ENCODE measurements around the gene SPEN. TPM values are rescaled to one million over a fixed set of nuclear protein-coding genes. Genes with fewer than 3 reads are reported as not detected.

SPEN gene
- total and polyA plus RNA-seq, 2 of the 13 experiments (the other 11 are each of a cell fraction or from before 2014, with no cell fraction given) = 4.8 to 14.0 TPM

GRCh38 chr1:15975805-15976680, 128.5 kb downstream of the SPEN start, which contains the start of gene ZBTB17 (continued):
- TF ChIP-seq ZBTB44 (CRISPR knock-in tag; IDR thresholded peaks at IDR 0.05) (peak; percentile 58; the same call in 1 of the 2 replicates), ZMYM2 (CRISPR knock-in tag; IDR thresholded peaks at IDR 0.05) (no peak), SIX4 (CRISPR knock-in tag; IDR thresholded peaks at IDR 0.05) (no peak), NCOA2 (CRISPR knock-in tag; IDR thresholded peaks at IDR 0.05) (no peak), HNRNPLL (IDR thresholded peaks at IDR 0.05; ENCODE audit: low read depth, low read length, poor library complexity, severe bottlenecking) (peak; percentile 53), AGO2 (optimal IDR thresholded peaks at IDR 0.05; ENCODE audit: low read depth, low read length) (peak; percentile 57), ZNF446 (CRISPR knock-in tag; IDR thresholded peaks at IDR 0.05) (no peak), ZNF343 (CRISPR knock-in tag; IDR thresholded peaks at IDR 0.05) (no peak), ARNT2 (CRISPR knock-in tag; IDR thresholded peaks at IDR 0.05; ENCODE audit: low read depth) (no peak), PHF8 (CRISPR knock-in tag; IDR thresholded peaks at IDR 0.05) (peak; percentile 95), TP53 (CRISPR knock-in tag; conservative IDR thresholded peaks at IDR 0.05) (no peak), AHR (CRISPR knock-in tag; IDR thresholded peaks at IDR 0.05) (peak; percentile 54; the same call in 1 of the 2 replicates), TOPORS (CRISPR knock-in tag; IDR thresholded peaks at IDR 0.05) (no peak), HOXA5 (CRISPR knock-in tag; IDR thresholded peaks at IDR 0.05) (no peak)
- TF ChIP-seq, protein P1, sequence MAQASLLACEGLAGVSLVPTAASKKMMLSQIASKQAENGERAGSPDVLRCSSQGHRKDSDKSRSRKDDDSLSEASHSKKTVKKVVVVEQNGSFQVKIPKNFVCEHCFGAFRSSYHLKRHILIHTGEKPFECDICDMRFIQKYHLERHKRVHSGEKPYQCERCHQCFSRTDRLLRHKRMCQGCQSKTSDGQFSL (CRISPR knock-in tag; IDR thresholded peaks at IDR 0.05) = no peak
- TF ChIP-seq, protein P2, sequence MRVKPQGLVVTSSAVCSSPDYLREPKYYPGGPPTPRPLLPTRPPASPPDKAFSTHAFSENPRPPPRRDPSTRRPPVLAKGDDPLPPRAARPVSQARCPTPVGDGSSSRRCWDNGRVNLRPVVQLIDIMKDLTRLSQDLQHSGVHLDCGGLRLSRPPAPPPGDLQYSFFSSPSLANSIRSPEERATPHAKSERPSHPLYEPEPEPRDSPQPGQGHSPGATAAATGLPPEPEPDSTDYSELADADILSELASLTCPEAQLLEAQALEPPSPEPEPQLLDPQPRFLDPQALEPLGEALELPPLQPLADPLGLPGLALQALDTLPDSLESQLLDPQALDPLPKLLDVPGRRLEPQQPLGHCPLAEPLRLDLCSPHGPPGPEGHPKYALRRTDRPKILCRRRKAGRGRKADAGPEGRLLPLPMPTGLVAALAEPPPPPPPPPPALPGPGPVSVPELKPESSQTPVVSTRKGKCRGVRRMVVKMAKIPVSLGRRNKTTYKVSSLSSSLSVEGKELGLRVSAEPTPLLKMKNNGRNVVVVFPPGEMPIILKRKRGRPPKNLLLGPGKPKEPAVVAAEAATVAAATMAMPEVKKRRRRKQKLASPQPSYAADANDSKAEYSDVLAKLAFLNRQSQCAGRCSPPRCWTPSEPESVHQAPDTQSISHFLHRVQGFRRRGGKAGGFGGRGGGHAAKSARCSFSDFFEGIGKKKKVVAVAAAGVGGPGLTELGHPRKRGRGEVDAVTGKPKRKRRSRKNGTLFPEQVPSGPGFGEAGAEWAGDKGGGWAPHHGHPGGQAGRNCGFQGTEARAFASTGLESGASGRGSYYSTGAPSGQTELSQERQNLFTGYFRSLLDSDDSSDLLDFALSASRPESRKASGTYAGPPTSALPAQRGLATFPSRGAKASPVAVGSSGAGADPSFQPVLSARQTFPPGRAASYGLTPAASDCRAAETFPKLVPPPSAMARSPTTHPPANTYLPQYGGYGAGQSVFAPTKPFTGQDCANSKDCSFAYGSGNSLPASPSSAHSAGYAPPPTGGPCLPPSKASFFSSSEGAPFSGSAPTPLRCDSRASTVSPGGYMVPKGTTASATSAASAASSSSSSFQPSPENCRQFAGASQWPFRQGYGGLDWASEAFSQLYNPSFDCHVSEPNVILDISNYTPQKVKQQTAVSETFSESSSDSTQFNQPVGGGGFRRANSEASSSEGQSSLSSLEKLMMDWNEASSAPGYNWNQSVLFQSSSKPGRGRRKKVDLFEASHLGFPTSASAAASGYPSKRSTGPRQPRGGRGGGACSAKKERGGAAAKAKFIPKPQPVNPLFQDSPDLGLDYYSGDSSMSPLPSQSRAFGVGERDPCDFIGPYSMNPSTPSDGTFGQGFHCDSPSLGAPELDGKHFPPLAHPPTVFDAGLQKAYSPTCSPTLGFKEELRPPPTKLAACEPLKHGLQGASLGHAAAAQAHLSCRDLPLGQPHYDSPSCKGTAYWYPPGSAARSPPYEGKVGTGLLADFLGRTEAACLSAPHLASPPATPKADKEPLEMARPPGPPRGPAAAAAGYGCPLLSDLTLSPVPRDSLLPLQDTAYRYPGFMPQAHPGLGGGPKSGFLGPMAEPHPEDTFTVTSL (CRISPR knock-in tag; IDR thresholded peaks at IDR 0.05; ENCODE audit: borderline replicate concordance) = no peak
- TF ChIP-seq, protein P3, sequence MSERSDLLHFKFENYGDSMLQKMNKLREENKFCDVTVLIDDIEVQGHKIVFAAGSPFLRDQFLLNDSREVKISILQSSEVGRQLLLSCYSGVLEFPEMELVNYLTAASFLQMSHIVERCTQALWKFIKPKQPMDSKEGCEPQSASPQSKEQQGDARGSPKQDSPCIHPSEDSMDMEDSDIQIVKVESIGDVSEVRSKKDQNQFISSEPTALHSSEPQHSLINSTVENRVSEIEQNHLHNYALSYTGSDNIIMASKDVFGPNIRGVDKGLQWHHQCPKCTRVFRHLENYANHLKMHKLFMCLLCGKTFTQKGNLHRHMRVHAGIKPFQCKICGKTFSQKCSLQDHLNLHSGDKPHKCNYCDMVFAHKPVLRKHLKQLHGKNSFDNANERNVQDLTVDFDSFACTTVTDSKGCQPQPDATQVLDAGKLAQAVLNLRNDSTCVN (CRISPR knock-in tag; IDR thresholded peaks at IDR 0.05; ENCODE audit: borderline replicate concordance) = no peak
- TF ChIP-seq, protein P4, sequence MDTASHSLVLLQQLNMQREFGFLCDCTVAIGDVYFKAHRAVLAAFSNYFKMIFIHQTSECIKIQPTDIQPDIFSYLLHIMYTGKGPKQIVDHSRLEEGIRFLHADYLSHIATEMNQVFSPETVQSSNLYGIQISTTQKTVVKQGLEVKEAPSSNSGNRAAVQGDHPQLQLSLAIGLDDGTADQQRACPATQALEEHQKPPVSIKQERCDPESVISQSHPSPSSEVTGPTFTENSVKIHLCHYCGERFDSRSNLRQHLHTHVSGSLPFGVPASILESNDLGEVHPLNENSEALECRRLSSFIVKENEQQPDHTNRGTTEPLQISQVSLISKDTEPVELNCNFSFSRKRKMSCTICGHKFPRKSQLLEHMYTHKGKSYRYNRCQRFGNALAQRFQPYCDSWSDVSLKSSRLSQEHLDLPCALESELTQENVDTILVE (CRISPR knock-in tag; IDR thresholded peaks at IDR 0.05) = peak; percentile 74; the same call in 1 of the 2 replicates
